HG03097 (cell line): ENCODE data around the gene HIPK1.
A peak's percentile ranks its signal among the peaks of the same experiment; 100 is the strongest.

Source experiments
- ATAC-seq: cut with Tn5 transposase; IDR thresholded peaks from one replicate; pipeline ENCODE4 v1.9.1; 2021; ENCODE audit not compliant: unreplicated experiment, low FRiP score

HIPK1 gene

GRCh38 chr1:113928941-113929749 lies at the start of gene HIPK1:
HIPK1 (plus strand) TSS chr1:113929324.
- ATAC-seq = peak; percentile 60

- no peak for ATAC-seq
Observed at GRCh38 chr1:113879739-113880038, 49.4 kb upstream of the HIPK1 start.

- ATAC-seq = no peak
Observed at GRCh38 chr1:113881661-113882060, 47.5 kb upstream of the HIPK1 start.

- no peak for ATAC-seq
Observed at GRCh38 chr1:113886417-113887401, 42.4 kb upstream of the HIPK1 start.

GRCh38 chr1:113887402-113888175 lies 41.5 kb upstream of the HIPK1 start, which contains the start of gene BCL2L15:
BCL2L15 (minus strand) TSS chr1:113887581; CDS start chr1:113887375, 206 bp downstream.
- no peak for ATAC-seq

GRCh38 chr1:113890816-113891215 lies 38.3 kb upstream of the HIPK1 start:
- ATAC-seq = no peak

GRCh38 chr1:113891631-113892220 lies 37.4 kb upstream of the HIPK1 start:
- ATAC-seq = no peak

- ATAC-seq = no peak
Observed at GRCh38 chr1:113893267-113893666, 35.9 kb upstream of the HIPK1 start.

- no peak for ATAC-seq
Observed at GRCh38 chr1:113895098-113895497, 34.0 kb upstream of the HIPK1 start.

GRCh38 chr1:113895961-113896360 lies 33.2 kb upstream of the HIPK1 start:
- ATAC-seq = no peak

GRCh38 chr1:113898241-113898814 lies 30.8 kb upstream of the HIPK1 start:
- no peak for ATAC-seq

GRCh38 chr1:113899111-113899510 lies 30.0 kb upstream of the HIPK1 start:
- no peak for ATAC-seq

- no peak for ATAC-seq
Observed at GRCh38 chr1:113901191-113901590, 27.9 kb upstream of the HIPK1 start.

- ATAC-seq = no peak
Observed at GRCh38 chr1:113903501-113904292, 25.4 kb upstream of the HIPK1 start.

- peak; percentile 28 for ATAC-seq
Observed at GRCh38 chr1:113904293-113904673, 24.8 kb upstream of the HIPK1 start.

- ATAC-seq = peak; percentile 88
Observed at GRCh38 chr1:113904674-113905434, 24.3 kb upstream of the HIPK1 start, which contains the start of the genes AP4B1 and DCLRE1B. AP4B1 (minus strand) TSS chr1:113904799; CDS start chr1:113904717, 82 bp downstream. DCLRE1B (plus strand) TSS chr1:113905326; CDS start chr1:113905587, 261 bp downstream.

- ATAC-seq = peak; percentile 3
Observed at GRCh38 chr1:113905435-113905861, 23.7 kb upstream of the HIPK1 start.

GRCh38 chr1:113912594-113913311 lies 16.4 kb upstream of the HIPK1 start:
- ATAC-seq = no peak
